Activated CD4-positive, alpha-beta T cell treated with anti-CD3 and anti-CD28 coated beads for 24 hours (primary cell): ENCODE results near the gene RSPH1.

Experiments used
- DNase-seq, 2 donors: peaks; one replicate each; pipeline ENCODE4 v3.0.0-alpha.2; 2020; ENCODE audit warnings: low read depth in 2 of 2

RSPH1 gene

GRCh38 chr21:42496120-42496838 lies at the start of gene RSPH1:
Gene RSPH1 (minus strand): TSS chr21:42496224. CDS start chr21:42496186, 38 bp downstream.
- DNase-seq = peak; percentile 99

- DNase-seq = no peak
These were observed 49.7 kb upstream of the RSPH1 start for GRCh38 chr21:42545745-42546144.

GRCh38 chr21:42545317-42545716 lies 49.3 kb upstream of the RSPH1 start:
- DNase-seq = no peak

DNA sequence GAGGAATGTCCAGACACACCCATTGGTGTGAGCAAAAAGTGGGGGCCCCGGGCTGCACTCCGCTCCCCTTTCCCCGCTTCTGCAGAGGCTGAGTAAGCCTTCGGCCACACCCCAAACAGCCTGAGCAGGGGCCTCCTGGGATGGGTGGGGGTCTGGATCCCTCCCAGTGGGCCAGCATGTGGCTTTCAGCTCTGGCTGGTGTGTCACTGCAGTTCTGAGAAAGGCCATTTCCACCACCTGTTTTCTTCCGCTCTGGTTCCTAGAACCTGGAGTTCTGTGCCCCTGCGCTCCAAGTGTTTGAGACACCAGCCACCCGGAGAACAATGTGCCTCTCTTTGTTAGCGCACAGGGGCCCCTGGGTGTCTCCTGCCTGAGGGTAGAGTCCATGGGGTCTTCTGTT lies 48.5 kb upstream of the RSPH1 start:
- DNase-seq = no peak

DNA sequence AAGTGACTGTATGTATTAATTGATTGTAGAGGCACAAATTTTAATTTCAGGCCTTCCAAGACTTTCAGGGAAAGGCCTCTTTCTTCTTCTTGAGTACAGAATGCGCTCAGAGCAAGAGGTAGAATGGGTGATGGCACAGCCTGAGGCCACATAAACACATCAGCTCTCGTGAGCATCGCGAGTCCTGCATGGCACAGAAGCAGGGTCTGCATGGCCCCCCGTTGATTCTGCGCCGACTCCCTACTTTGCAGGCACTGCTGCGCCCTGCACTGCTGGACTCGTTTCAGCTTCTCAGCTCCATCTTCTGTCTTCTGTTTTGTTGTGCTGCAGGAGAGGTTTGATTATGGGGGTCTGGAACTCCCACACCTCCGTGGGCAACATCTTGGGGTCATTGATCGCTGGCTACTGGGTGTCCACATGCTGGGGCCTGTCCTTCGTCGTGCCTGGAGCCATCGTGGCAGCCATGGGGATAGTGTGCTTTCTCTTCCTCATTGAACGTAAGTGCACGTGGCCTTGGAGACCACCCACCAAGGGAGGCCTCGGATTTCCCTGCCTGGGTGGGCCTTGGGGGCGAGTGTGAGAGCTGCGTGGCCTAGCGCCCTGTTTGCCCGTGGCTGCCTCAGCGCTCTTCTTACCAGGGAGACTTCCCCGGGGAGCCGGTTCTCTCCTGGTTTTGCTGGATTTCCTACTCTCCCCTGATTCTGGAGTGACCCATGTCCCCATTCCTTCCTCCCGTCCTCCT lies 47.3 kb upstream of the RSPH1 start:
- no peak for DNase-seq

DNA sequence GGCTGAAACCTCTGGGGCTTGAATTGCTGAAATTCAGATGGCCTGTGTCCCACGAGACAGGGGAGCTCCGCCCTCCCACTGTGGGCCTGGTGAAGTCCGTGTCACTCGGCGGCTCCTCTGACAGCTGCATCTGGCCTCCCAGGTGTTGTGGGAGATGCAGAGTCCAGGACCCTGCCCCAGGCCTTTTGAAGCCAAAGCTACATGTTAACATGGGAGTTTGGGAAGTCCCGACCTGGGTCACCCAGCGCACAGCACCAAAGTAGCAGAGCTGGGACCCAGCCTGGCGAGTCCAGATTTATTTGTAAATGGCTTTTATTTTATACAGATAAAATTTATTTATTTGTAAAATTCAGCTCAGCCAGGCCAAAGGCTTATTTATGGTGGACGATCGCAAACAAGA lies 46.6 kb upstream of the RSPH1 start:
- DNase-seq = no peak

GRCh38 chr21:42542196-42542595 lies 46.2 kb upstream of the RSPH1 start:
- DNase-seq = no peak

DNA sequence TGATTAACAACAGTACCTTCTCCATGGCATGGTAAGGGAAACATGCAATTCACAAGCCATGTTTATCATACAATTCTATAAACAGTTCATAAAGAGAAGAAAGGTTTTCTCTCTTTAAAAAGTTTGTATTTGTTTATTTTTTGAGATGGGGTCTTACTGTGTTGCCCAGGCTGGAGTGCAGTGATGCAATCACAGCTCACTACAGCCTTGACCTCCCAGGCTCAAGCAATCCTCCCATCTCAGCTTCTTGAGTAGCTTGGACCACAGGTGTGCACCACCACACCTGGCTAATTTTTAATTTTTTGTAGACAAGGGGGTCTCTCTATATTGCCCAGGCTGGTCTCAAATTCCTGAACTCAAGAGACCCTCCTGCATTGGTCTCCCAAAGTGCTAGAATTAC lies 45.6 kb upstream of the RSPH1 start:
- DNase-seq = no peak

- DNase-seq = no peak
These were observed 45.1 kb upstream of the RSPH1 start for GRCh38 chr21:42541174-42541573.

- no peak for DNase-seq
These were observed 44.4 kb upstream of the RSPH1 start for GRCh38 chr21:42540396-42540795.

DNA sequence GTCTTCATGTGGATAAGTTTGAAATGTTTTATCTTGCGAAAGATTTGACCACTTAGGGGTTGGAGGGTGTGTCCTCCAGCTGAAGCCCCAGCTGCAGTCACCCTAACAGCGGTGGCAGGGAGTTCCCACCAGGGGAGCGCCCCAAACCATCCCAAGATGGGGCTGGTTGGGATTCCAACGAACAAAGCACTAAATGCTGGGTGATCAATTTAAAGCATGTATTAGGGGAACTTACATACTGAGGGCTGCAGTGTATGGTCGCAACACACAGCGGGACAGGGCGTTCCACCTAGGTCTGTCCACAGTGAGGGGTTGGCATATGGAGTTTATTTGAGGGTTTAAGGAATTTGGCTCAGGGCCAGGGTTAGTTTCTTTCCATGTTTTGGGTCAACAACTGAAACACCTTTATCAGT lies 43.9 kb upstream of the RSPH1 start:
- DNase-seq = no peak

DNA sequence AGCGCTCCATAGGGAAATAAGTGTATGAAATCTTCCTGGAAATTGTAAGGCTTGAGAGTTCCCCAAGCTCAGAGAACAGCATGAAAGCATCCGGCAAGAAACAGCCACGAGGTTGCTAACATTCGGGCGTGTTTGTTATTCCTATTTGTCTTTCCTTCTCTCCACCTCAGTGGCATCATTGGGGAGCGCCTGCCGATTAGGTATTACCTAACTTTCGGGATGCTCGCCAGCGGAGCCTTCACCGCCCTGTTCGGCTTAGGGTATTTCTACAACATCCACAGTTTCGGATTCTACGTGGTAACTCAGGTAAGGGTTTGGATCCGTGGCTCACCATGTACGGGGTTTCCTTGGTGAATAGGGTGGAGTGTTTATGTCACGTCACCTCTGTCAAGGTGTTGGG lies 43.3 kb upstream of the RSPH1 start:
- DNase-seq = no peak

DNA sequence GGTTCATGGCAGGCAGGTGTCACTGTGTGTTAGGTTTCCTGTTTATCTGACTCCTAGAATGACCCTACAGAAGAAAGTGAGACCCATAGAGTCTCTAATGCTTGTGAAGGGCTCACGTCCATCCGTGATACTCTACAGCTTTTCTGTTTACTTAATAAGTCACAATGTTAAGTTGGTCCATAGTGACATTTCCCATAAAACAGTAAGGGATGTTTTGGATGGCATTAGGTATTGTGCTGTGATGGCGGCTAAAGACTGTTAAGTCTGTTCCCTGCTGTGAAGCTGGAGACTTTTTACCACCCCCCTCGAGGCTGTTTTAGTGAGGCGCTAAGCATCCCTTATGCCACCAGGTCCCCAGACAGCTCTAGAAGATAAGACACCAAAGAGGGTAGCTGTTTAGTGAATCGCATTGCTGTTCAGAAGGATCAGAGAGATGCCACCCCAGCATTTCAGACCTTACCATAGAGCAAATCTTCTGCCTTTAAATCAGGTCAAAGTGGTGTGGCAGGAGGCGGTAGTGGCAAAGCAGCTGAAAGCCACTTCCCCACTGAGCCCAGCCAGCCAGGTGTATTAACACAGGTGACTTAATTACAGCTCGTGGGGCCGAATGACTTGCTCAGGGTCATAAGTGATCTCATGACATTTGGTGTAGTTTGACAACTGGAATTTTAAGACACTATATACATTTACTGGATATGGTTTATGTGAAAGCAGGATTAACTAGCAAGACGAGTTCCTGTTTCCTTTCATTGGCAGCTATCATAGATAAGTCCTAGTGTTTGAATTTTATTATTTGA lies 42.7 kb upstream of the RSPH1 start:
- no peak for DNase-seq

- DNase-seq = no peak
These were observed 41.2 kb upstream of the RSPH1 start for GRCh38 chr21:42537106-42537742.

DNA sequence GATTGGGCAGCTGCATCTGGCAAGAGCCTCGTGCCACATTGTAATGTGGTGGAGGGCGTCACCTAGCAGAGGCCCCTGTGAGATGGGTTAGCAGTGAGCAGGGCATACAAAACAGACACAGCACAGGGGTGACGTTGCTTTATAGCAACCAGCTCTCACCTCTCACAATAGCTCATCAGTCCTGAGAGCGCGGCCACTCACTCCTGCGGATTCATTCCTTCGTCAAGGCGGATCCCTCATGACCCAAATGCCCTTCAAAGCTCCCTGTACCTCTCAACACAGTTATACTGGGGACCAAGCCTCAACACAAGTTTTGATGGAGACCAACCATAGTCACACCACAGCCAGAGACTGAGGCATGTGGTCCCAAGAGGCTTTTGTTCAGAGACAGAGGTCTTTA lies 40.6 kb upstream of the RSPH1 start:
- no peak for DNase-seq

DNA sequence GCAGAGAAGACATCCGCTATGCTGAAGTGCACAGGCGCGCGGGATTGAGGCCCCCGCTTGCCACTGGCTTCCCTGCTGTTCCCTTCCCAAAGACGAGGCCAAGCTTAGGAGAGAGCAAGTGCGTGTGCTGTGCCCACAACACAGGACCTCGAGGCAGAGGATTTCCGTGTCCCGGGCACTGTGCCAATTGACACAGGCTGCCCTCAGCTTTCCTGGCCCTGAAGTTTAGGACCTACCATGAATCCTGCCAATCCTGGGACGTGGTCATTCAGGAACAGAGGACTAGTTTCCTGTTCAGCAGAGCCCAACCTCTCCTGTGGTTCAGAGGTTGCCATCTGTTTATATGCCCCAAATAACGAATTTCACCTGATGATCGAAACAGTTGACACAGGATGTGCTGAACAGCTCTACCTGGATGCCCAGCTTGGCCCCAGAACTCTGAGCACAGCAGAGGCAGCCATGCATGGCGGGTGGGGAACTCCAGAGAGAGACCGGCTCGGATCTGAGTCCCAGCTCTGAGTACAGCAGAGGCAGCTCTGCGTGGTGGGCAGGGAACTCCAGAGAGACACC lies 39.7 kb upstream of the RSPH1 start:
- no peak for DNase-seq

- no peak for DNase-seq
These were observed 38.7 kb upstream of the RSPH1 start for GRCh38 chr21:42534421-42535378.

GRCh38 chr21:42533963-42534355 lies 37.9 kb upstream of the RSPH1 start:
- DNase-seq = no peak

DNA sequence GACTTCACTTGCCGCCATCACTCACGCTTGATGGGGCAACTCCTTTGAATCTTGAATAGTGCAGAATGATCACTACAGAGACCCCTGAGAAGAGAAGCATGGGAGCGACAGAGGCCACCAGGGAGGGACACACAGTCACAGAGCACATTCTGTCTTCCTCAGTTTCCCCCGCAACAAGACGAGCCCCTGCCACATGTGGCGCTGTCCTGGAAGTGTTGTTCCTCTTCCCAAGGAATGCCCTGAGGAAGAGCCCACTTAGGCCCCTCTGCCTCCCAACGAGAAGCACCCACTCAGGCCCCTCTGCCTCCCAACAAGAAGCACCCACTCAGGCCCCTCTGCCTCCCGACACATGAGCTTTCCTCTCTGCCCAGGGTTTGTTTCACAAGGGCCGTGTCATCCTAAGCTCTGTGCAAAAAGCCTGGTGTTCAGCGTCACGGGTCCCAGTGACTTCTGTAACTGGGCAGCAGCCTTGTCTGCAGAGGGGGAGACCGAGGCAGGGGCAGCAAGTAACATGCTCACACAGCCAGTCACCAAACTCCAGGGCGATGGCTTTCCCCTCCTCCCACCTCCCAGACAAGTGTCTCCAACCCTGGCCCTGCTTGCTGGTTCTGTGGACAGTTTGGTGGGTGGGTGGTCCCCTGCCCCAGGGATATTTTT lies 37.4 kb upstream of the RSPH1 start:
- no peak for DNase-seq
